Stimulated activated naive CD4-positive, alpha-beta T cell treated with Interleukin-2 at 50 U/mL for 16 hours (primary cell): ENCODE data around the gene MFSD12.
A peak's percentile ranks its signal among the peaks of the same experiment; 100 is the strongest.

ENCODE experiments used
- DNase-seq: peaks from one replicate; lab custom pipeline; 2025; lab: John Stamatoyannopoulos, UW

MFSD12 gene

DNA sequence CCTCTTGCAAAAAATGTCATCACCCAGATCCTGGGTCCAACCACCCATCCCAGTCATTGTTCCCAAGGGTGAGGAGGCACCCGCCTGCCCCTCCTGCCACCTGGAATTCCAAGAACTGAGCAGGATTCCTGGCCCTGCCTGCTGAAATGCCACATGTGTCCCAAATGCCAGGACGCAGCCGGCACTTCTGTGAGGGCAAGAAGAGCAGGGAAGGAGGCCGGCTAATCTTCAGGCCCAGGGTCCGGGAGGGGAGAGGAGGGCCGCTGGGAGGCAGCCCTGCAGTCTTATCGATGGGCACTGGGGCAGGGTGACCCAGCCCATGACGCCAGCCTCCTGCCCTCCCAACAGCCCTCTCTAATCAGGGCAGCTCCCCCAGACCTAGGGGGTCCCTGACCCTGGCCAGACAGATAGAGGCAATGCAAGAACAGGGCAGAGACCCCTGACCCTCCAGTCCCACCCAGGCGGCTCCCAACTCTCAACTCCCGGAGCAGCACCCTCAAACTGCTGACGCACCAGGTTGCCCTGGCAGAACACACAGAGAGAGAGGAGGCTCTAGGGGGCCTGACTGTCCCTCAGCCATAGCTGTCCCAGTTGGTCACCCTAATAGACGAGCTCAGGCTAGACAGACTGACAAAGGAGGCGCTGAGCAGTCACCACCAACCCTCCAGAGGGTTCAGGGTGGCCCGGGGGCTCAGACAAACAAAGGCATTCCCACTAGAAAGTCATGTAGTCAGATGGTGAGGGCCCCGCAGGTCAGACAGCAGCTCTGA, 1.5 kb downstream of the MFSD12 start:
- no peak for DNase-seq

DNA sequence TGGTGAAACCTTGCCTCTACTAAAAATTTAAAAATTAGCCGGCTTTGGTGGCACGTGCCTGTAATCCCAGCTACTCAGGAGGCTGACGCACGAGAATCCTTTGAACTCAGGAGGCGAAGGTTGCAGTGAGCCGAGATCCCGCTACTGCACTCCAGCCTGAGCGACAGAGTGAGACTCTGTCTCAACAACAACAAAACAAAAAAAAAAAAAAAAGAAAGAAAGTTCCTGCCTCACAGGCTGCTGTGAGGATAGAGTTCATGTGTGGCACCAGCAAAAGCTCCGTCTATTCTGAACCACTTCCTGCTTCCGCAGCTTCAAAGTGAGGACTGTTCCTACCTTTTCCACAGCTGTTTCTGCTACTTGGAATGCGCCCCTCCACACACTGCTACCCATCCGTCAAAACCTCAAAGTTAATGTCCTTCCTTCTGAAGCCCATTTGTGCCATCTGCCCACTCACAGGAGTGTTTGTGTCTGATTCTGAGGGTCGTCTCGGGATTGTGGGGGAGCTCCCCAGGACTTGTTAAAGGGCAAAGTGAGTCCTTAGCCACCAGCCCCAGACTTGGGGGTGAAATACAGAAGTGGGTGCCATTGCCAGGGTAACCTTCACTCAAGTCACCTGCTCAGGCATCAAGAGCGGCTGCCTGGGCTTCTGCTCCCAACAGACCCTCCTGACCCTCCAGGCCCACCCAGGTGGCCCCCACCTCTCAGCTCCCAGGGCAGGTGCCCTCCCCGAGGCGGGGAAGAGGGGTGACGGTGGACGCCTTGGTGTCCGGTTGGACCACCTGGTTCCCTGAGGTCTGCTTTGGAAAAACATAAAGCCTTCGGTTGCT, 2.9 kb downstream of the MFSD12 start:
- DNase-seq, result no peak

DNA sequence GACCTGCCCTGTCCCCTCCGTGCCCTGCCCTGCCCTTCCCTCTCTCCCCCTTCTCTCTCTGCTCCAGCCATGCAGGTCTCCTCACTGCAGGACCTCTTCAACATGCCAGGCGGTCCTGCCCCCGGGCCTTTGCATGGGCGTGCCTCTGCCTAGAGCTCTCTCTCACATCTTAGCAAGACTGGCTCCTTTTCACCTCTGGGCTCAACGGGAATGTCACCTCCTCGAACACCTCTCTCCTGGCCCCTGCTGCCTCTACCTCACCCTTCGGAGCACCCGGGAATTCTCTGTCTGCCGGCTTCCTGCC, 5.6 kb downstream of the MFSD12 start:
- no peak for DNase-seq

DNA sequence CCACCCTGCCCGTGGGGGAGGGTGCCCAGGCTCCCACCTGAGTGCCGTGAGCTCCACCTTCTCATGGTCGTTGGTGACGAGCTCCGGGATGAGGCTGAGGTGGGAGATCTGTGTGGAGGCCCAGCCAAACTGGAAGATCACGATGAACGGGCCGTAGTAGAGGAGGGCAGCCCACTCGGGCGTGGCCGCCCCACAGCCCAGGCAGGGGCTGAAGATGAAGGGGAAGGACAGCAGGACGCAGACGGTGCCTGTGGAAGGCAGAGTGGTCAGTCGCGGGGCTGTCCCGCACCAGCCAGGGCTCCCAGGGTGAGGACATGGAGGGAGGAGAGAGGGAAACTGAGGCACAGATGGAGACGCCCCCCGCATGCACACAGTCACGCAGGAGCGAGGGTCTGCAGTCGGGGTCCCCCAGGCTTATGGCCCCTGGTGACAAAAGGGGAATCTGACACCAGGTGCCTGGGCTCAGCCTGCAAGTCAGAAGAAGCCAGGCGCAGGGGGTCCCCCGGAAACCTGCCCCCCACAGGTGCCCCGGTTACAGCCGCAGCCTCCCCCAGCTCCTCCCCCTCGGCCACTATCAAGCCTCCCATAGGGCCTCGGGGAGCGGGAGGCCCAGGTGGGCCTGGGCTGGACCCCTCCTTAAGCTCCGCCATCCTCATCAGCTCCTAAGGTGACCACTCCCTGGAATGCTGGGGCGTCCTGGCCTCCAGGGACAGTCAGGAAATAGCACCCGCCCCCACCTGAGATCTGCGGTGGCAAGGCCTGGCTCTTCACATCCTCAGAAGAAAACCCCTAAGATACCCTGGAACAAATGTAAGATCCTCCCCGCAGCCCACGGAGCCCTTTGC, 6.2 kb downstream of the MFSD12 start:
- no peak for DNase-seq

DNA sequence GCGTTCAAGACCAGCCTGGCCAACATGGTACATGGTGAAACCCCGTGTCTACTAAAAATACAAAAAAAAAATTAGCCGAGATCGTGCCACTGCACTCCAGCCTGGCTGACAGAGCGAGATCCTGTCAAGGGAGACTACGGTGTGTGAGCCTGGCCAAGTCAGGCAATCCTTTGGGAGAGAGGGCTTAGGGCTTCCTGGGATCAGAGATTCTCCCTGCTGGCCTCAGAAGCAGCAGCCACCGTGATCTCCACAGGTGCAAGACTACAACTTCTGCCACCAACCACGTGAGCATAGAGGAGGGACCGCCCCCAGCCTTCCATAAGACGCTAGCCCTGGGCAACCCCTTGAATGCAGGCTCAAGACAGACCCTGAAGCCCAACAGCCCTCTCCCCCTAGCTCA, 7.6 kb downstream of the MFSD12 start:
- DNase-seq, result no peak

DNA sequence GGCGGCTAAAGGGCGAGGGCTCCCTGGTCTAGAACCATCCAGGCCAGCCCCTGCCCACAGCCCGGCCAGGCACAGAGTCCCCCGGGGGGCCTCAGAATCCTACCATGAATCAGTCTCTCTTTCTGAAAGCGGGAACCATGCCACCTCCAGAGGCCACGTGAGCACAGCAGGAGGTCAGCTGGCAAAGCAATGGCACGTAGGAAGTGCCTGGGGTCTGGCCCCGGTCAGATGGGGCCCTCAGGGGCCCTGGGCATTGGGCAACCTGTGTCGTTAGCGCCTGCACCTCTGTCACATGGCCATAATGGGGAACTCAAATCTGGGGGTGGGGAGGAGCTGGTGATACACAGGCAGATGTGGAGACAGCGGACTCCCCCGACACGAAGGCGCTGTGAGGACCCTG, 8.8 kb downstream of the MFSD12 start:
- no peak for DNase-seq

DNA sequence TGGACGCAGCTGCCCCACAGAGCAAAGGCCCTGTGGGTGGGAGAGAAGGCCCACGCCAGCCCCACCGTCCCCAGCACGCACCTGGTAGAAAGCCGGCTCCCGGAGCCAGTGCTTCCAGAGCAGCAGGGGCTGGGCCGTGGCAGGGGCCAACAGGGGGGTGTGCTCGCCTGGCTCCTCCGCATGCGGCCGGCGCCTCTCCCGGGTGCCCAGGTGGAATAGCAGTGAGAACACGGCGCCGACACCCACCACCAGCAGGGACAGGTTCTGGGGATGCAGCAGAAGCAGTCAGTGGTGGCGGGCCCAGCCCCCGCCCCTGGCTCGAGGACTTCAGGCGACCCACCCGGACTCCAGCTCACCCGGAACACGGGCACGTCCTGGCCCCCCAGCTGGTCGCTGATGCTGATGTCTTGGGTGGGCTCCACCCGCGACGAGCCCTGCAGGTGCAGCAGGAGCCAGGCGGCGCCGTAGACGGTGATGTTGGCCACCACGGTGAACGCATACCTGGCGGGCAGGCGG, 9.6 kb downstream of the MFSD12 start:
- DNase-seq, result no peak

DNA sequence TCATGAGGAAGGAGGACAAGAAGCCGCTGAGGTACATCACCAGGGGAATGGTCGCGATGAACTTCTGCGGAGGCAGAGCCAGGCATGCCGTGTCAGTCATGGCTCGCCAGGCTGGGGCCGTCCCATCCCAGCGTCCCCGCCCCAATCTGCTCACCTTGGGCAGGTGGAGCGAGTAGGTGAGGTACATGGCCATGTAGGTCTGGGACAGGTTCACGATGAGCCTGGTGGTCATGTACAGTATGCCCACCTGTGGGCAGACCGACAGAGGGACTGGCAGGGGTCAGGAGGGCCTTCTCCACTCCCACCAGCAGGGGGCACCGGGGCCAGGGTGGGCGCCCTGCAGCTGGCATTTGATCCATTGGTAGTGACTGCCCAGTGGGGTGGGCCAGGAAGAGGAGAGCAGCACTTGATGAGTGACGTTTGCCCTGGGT, 10.1 kb downstream of the MFSD12 start:
- DNase-seq, result peak; percentile 12

DNA sequence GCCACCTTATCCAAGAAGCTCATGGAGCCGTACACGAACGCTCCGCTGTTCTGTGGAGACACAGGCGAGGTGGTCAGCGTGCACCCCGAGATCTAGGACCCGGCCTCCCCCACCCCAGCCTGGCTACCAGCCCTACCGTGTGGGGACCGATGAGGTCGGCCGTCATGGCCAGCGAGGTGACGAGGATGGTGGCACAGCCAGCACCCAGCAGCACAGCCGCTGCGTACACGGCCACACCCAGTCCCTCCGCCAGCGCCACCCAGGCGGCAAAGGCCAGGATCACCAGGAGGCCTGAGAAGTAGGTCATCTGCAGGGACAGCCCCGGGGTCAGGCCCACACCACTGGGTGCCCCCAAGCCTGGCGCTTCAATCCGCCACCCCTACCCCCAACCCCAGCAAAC, 11.3 kb downstream of the MFSD12 start:
- no peak for DNase-seq

DNA sequence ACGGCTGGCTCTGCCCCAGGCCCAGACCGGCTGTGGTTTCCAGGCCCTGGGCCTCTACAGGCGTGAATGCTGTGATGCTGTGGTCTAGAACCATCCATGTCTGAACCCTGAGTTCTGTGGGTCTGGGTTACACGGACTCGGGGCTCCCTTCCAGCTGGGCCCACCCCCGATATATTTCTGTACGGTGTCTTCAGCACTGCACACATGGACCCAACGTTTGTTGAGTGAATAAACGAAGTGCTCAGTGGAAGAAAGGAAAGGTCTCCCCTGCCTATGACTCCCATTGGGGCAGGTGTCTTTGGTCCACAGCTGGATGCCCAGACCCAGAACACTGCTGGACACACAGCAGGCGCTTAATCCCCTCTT, 11.7 kb downstream of the MFSD12 start:
- no peak for DNase-seq

DNA sequence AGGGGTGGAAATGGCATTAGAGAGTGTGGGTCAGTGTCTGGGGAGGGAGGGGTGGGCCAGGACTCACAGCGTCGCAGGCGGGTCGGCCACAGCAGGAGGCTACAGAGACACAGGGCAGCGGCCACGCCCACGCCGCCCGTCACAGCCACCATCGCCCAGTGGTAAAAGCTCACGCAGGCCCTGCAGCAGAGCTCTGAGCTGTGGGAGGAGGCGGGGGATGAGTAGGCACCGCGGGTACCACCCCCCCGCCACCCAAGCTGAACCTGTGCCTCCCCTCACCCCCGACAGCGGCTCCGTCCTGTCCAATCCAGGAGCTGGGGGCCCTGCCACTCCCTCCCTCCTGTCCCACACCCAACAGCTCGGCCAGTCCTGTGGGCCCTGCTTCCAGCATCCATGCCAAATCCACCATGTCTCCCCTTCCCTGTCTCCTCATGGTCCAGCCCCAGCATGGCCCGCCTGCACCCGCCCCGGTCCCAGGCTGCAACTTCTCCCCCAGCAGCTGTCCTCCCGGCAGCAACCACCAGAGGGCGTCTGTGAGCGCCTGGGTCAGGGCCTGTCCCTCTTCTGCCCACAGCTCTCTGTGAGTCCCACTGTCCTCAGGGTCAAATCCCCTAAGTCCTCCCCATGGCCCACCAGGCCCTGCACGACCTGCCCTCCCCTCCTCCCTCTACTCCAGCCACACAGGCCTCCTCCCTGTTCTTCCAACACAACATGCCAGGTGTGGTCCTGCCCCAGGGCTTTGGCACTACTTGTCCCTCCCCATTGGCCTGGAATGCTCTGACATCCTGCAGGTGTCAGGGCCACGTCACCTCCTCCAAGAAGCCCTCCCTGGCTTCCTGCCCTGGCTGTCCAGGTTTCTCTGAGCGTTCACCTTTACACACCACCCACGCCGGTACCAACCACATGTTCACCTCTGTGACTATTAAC, 12.4 kb downstream of the MFSD12 start:
- DNase-seq, result peak; percentile 64

DNA sequence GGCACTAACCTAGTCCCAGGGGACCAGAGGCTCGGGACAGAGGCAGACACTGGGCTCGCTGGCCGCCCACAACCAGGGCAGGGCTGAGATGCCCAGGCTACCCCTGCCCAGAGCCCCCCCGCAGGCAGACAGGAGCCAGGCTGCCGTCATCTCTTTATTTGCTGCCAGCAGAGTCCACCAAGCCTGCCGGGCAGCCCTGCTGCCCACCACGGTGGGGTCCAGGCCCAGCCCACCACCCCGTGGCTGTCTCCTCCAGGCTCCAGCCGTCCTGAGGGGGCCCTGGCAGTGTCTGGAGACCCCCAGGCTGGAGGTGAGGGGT, 13.4 kb downstream of the MFSD12 start:
- no peak for DNase-seq

DNA sequence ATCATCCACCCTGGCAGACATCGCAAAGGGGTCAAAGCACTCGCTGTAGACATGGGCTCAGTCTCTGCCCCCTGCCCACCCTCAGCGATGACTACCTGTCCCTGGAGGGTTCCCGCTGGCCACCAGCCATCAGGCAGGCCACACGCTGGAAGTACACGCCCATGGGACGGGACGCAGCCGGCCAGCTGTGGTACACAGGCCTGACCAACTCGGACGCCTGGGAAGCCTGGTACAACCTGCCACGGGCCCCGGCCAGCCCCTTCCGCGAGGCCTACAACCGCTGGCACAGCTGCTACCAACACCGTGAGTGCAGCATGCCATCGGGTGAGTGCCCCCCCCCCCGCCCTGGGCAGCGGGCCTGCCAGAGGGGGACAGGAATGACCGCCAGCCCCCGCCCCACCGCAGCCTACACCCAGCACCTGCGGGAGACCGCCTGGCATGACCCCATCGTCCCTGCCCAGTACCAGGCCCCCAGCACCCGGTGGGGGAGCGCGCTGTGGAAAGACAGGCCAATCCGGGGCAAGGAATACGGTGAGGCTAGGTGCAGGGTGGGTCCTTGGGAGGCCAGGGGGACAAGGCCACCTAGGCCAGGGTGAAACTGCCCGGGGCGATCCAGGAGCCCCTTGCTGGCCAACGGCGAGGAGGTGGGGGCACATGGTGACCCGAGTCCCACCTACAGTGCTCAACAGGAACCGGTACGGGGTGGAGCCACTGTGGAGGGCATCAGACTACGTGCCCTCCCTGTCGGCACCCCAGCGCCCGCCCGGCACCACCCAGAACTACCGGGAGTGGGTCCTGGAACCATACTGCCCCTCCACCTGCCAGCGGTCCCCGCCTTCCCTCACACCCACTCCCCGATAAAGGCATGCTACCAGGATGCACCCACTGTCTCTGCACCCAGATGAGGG, 14.0 kb downstream of the MFSD12 start:
- DNase-seq, result no peak

DNA sequence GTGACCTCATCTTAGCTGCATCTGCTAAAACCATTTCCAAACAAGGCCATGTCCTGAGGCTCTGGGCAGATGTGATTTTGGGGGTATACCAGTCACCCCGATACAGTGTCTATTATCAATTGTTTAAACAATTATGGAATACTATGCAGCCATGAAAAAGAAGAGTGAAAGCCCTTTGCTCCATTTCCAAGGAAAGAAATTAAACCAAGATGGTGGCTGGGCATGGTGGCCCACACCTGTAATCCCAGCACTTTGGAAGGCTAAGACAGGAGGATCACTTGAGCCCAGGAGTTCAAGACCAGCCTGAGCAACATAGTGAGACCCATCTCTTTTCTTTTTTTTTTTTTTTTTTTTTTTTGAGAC, 17.6 kb downstream of the MFSD12 start:
- DNase-seq, result no peak

DNA sequence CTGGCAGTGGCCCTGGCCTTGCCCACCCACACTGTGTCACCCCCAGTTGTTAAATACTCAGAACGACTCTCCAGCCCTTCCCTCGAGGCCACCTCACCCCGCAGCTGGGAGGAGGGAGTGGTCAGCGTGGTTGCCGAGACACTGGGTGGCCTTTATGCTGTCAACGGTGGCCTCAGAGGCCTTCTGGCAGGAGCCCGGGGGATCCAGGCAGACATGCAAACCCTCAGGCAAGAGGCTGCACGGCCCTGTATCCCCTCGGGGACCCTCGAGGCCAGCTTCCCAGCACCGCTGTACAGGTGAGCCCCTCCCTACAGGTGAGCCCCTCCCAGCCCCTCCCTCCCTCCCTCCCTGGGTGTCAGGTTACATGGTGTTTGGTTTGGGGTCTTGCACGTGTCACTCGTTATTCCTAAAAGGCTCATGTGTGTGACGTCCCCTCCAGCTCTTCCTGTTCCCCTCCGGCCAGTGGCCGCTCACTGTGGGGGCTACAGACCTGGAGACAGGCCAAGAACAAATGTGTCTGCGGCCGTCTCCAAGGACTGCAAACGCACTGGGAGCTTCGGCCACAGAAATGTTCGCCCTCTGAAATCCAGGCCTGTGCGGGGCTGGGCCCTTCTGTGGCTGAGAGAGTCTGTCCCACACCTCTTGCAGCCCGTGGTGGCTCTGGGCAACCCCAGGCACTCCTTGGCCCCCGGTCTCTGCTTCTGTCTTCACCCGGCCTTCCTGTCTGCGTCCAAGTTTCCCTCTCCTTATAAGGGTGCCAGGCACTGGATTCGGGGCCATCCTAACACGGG, 18.2 kb downstream of the MFSD12 start, which contains the start of gene TEKTIP1:
Gene TEKTIP1 (plus strand): TSS at position 210 of the 791 bp plus-strand sequence. CDS start 4 bp downstream, at position 214.
- no peak for DNase-seq

DNA sequence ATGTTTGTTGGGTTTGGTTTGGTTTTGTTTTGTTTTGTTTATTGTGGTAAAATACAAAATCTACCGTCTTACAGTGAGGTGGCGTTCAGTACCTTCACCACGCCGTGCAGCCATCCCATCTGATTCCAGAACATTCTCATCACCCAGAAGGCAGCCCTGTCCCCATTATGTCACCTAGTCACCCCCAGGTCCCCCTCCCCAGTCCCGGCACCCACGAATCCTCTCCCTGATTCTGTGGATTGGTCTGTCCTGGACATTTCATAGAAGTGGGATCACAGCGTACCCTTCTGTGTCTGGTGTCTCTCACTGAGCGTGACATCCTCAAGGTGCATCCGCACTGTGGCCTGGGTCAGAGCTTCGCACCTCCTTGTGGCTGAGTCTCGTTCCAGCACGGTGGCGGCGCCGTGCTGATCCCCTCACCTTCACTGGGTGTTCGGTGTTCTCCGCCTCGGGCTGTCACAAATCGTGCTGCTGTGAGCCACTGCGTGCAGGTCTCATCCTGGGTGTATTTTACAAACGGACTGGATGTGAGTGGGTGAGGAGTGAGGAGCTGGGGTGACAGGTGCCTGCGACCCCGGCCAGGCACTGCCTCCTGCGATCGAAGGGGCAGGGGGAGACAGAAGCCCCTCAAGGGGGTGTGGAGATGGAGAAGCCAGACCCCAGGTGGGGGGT, 19.0 kb downstream of the MFSD12 start:
- no peak for DNase-seq

DNA sequence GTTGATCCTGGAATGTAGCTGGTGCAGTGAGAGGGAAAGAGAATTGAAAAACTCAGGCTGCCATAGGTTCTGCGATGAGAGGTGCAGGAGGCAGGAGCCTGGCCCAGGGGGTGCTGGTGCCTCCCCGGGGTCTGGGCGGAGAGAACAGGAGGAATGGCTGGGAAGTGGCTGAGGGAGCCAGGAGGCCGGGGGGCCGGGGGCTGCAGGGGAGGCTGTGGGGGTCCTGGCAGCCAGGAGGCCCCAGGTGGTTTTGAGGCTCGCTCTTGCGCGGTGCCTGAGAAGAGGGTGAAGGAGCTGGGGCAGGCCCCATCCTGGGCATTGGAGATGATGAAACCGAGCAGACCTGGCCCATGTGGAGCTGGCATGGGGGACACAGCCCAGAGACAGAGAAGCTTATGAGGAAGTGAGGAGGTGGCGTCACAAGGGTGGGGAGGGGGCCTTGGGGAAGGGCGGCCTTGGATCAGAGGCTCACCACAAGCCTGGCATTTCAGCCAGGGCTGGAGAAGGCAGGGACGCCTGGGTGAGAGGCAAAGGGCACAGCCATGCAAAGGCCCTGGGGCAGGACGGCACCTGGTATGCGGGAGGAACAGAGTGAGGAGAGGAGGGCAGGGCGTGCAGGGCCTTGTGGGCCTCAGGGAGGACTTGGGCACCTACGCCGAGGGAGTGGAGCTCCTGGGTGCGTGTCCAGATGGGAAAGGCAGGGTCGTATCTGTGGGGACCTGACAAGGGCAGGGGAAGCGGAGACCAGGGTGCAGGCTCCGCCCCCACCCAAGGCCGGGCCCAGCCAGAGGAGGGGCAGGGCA, 19.7 kb downstream of the MFSD12 start:
- no peak for DNase-seq

DNA sequence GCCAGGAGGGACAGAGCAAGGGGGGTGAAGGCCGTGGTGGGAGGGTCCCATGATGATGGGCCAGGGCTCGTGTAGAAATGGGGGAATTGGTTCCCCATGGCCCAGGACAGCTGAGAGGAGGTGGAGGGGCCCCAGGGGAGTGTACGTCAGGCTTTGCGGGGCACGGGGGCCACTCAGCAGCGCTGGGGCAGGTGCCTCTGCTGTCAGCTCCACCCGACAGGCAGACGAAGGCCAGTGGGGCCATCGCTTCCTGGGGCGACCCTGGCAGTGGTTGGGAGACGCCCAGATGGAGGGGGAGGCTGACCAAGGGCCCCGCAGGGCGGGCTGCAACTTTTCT, 20.3 kb downstream of the MFSD12 start:
- DNase-seq, result no peak
